ENCODE measurements around the gene MASP2. TPM values are rescaled to one million over a fixed set of nuclear protein-coding genes. Genes with fewer than 3 reads are reported as not detected.

MASP2 gene
- polyA plus RNA-seq, 2 donors = 0.02 TPM; not detected in 1

DNA sequence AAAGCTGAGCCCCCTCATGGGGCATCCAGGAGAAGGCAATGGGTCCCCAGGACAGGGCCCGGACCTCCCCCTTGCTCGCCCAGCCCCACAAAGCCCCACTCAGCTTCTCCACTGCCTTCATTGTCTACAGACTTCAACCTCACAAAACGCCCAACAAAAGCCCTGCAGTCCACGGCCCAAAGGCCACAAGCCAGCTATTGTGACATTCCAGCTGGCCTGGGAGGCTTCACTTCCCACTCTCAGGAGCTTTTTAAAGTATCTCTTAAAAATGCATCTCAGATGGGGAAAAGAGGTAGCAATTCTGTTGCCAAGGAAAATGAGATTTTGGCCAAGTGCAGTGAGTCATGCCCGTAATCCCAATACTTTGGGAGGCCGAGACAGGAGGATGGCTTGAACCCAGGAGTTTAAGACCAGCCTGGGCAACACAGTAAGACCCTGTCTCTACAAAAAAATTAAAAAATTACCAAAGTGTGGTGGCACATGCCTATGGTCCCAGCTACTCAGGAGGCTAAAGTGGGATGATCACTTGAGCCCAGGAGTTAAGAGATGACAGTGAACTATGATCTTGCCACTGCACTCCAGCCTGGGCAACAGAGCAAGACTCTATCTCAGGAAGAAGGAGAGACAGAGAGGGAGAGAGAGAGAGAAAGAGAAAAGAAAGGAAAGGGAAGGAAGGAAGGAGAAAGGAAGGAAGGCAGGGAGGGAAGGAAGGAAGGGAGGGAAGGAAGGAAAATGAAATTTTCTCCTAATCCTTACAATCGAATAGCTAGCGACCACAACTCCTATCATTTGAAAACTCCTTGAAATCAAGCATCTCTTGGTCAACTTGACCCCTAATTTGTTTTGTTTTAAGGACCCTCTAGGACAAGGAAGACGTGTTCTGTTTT is 66.0 kb downstream of the MASP2 start:
- H3K36me3 ChIP-seq (ENCODE audit: control insufficient read depth in 2 of 2, insufficient read depth in 2 of 2, low read length in 1 of 2) = no peaks in the 10 kb centered on the region
- no peaks in the 10 kb centered on the region for H3K27me3 ChIP-seq (ENCODE audit: control insufficient read depth in 1 of 2, insufficient read depth in 2 of 2, low read length in 2 of 2)
- no peaks in the 10 kb centered on the region for H3K4me1 ChIP-seq (ENCODE audit: control insufficient read depth in 2 of 2, insufficient read depth in 2 of 2, low read length in 1 of 2)
- no peak overlapping the region for H3K4me3 ChIP-seq (ENCODE audit: low read depth in 1 of 2, low read length in 2 of 2)
- H3K9me3 ChIP-seq (ENCODE audit: control insufficient read depth in 2 of 2, insufficient read depth in 1 of 2, low read depth in 1 of 2, low read length in 1 of 2) = no peaks in the 10 kb centered on the region
- H3K27ac ChIP-seq (ENCODE audit: low read depth in 2 of 2, low read length in 1 of 2) = peak overlapping the region in 1 of 2 donors; percentile 16
- WGBS, 2 donors = 58 to 63% methylated on average over 9 of the region's 9 CpGs

DNA sequence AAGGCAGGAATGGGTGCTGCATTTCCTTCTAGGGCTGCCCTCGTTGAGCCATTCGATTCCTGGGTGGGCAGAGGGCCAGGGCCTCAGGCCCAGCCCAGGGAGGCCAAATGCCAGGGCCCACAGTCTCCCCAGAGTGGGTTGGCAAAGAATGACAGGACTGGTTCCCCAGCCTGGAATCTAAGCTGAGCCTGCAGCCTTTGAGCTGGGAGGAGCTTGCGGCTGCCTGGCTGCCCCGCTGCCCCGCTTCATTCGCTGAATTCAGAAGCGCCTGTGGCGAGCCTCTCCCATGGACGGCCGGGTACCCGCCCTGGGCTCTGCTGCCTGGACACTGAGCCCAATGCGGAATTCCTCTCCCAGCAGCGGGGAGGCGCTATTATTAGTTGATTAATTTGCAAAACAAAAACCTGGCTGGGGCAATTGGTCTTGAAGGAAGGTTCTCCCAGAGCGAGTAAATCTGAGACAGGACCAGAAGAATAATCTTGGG is 66.9 kb downstream of the MASP2 start:
- WGBS, 2 donors = 13 to 15% methylated on average over 15 of the region's 15 CpGs
- Histone ChIP-seq H3K4me3 (ENCODE audit: low read depth in 1 of 2, low read length in 2 of 2) (no peak overlapping the region), H3K27me3 (ENCODE audit: control insufficient read depth in 1 of 2, insufficient read depth in 2 of 2, low read length in 2 of 2) (no peaks in the 10 kb centered on the region), H3K27ac (ENCODE audit: low read depth in 2 of 2, low read length in 1 of 2) (peak overlapping the region; percentile 9 to 16), H3K4me1 (ENCODE audit: control insufficient read depth in 2 of 2, insufficient read depth in 2 of 2, low read length in 1 of 2) (no peaks in the 10 kb centered on the region), H3K9me3 (ENCODE audit: control insufficient read depth in 2 of 2, insufficient read depth in 1 of 2, low read depth in 1 of 2, low read length in 1 of 2) (no peaks in the 10 kb centered on the region), H3K36me3 (ENCODE audit: control insufficient read depth in 2 of 2, insufficient read depth in 2 of 2, low read length in 1 of 2) (no peaks in the 10 kb centered on the region)

DNA sequence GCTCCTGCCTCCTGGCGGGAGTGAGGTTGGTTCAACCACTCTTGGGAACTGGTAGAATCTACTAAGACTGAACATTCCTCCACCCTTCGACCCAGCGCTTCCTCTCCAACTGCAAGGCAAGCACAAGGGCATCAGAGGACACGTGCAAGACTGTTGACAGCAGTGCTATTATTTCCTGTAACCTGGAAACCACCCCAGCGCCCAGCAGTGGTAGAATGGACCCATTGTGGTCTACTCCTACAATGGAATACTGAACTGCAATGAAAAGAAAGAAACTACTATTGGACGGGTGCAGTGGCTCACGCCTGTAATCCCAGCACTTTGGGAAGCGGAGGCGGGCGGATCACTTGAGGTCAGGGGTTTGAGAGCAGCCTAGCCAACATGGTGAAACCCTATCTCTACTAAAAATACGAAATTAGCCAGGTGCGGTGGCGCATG is 67.5 kb downstream of the MASP2 start:
- Histone ChIP-seq H3K27me3 (ENCODE audit: control insufficient read depth in 1 of 2, insufficient read depth in 2 of 2, low read length in 2 of 2) (no peaks in the 10 kb centered on the region), H3K4me3 (ENCODE audit: low read depth in 1 of 2, low read length in 2 of 2) (no peak overlapping the region), H3K4me1 (ENCODE audit: control insufficient read depth in 2 of 2, insufficient read depth in 2 of 2, low read length in 1 of 2) (no peaks in the 10 kb centered on the region), H3K27ac (ENCODE audit: low read depth in 2 of 2, low read length in 1 of 2) (peak overlapping the region in 1 of 2 donors; percentile 29), H3K36me3 (ENCODE audit: control insufficient read depth in 2 of 2, insufficient read depth in 2 of 2, low read length in 1 of 2) (no peaks in the 10 kb centered on the region), H3K9me3 (ENCODE audit: control insufficient read depth in 2 of 2, insufficient read depth in 1 of 2, low read depth in 1 of 2, low read length in 1 of 2) (no peaks in the 10 kb centered on the region)
- 55 to 61% methylated on average over 13 of the region's 13 CpGs for WGBS, 2 donors

DNA sequence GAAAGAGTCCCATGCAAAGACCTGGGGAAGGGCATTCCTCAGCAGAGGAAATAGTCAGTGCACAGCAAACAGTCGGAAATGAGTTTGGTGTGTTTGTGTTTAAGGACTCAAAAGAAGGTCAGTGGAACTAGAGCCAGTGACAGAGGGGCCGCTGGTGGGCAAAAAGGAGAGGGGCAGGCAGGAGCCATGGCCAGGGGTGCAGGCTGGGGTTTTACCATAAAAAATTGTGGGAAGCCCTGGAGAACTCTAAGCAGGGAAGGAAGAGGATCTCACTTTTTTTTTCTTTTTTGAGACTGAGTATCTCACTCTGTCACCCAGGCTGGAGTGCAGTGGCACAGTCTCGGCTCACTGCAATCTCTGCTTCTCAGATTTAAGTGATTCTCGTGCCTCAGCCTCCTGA is 68.3 kb downstream of the MASP2 start:
- no peaks in the 10 kb centered on the region for H3K9me3 ChIP-seq (ENCODE audit: control insufficient read depth in 2 of 2, insufficient read depth in 1 of 2, low read depth in 1 of 2, low read length in 1 of 2)
- H3K27me3 ChIP-seq (ENCODE audit: control insufficient read depth in 1 of 2, insufficient read depth in 2 of 2, low read length in 2 of 2) = no peaks in the 10 kb centered on the region
- no peaks in the 10 kb centered on the region for H3K36me3 ChIP-seq (ENCODE audit: control insufficient read depth in 2 of 2, insufficient read depth in 2 of 2, low read length in 1 of 2)
- 64 to 68% methylated on average over 4 of the region's 4 CpGs for WGBS, 2 donors
- no peak overlapping the region for H3K27ac ChIP-seq (ENCODE audit: low read depth in 2 of 2, low read length in 1 of 2)
- H3K4me3 ChIP-seq (ENCODE audit: low read depth in 1 of 2, low read length in 2 of 2) = no peak overlapping the region
- H3K4me1 ChIP-seq (ENCODE audit: control insufficient read depth in 2 of 2, insufficient read depth in 2 of 2, low read length in 1 of 2) = peaks cover 0 to 5% of the 10 kb centered on the region in 2 donors

Other genes with a start within 250 kb of the MASP2 start
- 100 to 1,000 TPM in 1 of 2 donors, 10 to 100 TPM in 1; 69.0 to 115 TPM for gene TARDBP, start 34.6 kb downstream of the MASP2 start, polyA plus RNA-seq
- 10 to 100 TPM; 58.4 to 65.2 TPM for gene SRM, start 12.8 kb upstream of the MASP2 start, polyA plus RNA-seq
- 10 to 100 TPM; 30.7 to 35.1 TPM for gene EXOSC10, start 52.6 kb upstream of the MASP2 start, polyA plus RNA-seq
- gene ANGPTL7, start 142.1 kb upstream of the MASP2 start, polyA plus RNA-seq = under 1 TPM; 0.10 to 0.28 TPM
- gene MTOR, start 215.3 kb upstream of the MASP2 start, polyA plus RNA-seq = 10 to 100 TPM; 16.0 to 17.7 TPM
- gene UBIAD1, start 226.0 kb upstream of the MASP2 start, polyA plus RNA-seq = 1 to 10 TPM; 3.0 to 6.6 TPM

All from esophagus (tissue), 2 donors.